Astrocyte (in vitro differentiated cells and primary cell): Measurements from ENCODE around the gene RNF113A. TPM values are rescaled to one million over a fixed set of nuclear protein-coding genes. Genes with fewer than 3 reads are reported as not detected.
A peak's percentile ranks its signal among the peaks of the same experiment; 100 is the strongest.
"Not testable (repeated sequence)": the region's sequence is repeated elsewhere in the genome, so short reads cannot be mapped to it uniquely, and the experiment has no call there.

Source experiments
- DNase-seq: peaks from one replicate; pipeline ENCODE4 v3.0.0-alpha.2; 2010; ENCODE audit warnings: low read depth
- FAIRE-seq: peaks from 2 replicates; lab custom pipeline; 2011; peaks lifted over from hg19 to GRCh38; lab: Jason Lieb, UNC
- H2AFZ ChIP-seq: 2 replicates; pipeline ENCODE4 v1.6.0; 2012; ENCODE audit warnings: low read depth, low read length, inconsistent platforms
- H3K27ac ChIP-seq: 2 replicates; pipeline ENCODE4 v1.5.1; 2011; ENCODE audit warnings: low read depth, low read length, inconsistent platforms
- H3K27me3 ChIP-seq: 2 replicates; pipeline ENCODE4 v1.6.0; 2011; ENCODE audit warnings: low read length, inconsistent platforms; ENCODE audit not compliant: insufficient read depth
- H3K36me3 ChIP-seq: 2 replicates; pipeline ENCODE4 v1.5.1; 2011; ENCODE audit warnings: low read length, inconsistent platforms; ENCODE audit not compliant: insufficient read depth
- H3K4me1 ChIP-seq: 2 replicates; pipeline ENCODE4 v1.5.1; 2011; ENCODE audit warnings: low read length, inconsistent platforms; ENCODE audit not compliant: insufficient read depth
- H3K4me2 ChIP-seq: 2 replicates; pipeline ENCODE4 v1.6.0; 2012; ENCODE audit warnings: low read length, inconsistent platforms
- H3K4me3 ChIP-seq: 2 replicates; pipeline ENCODE4 v1.5.1; 2011; ENCODE audit warnings: low read depth, mild to moderate bottlenecking, low read length, inconsistent platforms; ENCODE audit not compliant: insufficient read depth
- H3K79me2 ChIP-seq: 2 replicates; pipeline ENCODE4 v1.6.0; 2012; ENCODE audit warnings: mild to moderate bottlenecking, low read length, inconsistent platforms; ENCODE audit not compliant: insufficient read depth
- H3K9ac ChIP-seq: 2 replicates; pipeline ENCODE4 v1.6.0; 2012; ENCODE audit warnings: mild to moderate bottlenecking, low read length, inconsistent platforms
- H3K9me3 ChIP-seq: 2 replicates; pipeline ENCODE4 v1.5.1; 2012; ENCODE audit warnings: low read depth, mild to moderate bottlenecking, low read length, inconsistent platforms; ENCODE audit not compliant: insufficient read depth
- H4K20me1 ChIP-seq: 2 replicates; pipeline ENCODE4 v1.6.0; 2012; ENCODE audit warnings: low read length, inconsistent platforms; ENCODE audit not compliant: insufficient read depth
- H3K27ac Mint-ChIP-seq: one replicate; pipeline ENCODE4 v1.8.0; 2021; ENCODE audit warnings: mild to moderate bottlenecking, mixed read lengths; ENCODE audit not compliant: unreplicated experiment
- H3K27me3 Mint-ChIP-seq: one replicate; pipeline ENCODE4 v1.8.0; 2021; ENCODE audit warnings: low read depth, mixed read lengths; ENCODE audit not compliant: unreplicated experiment
- H3K36me3 Mint-ChIP-seq: one replicate; pipeline ENCODE4 v1.8.0; 2021; ENCODE audit warnings: low read depth, mixed read lengths; ENCODE audit not compliant: unreplicated experiment
- H3K4me1 Mint-ChIP-seq: one replicate; pipeline ENCODE4 v1.8.0; 2021; ENCODE audit warnings: low read depth, mixed read lengths; ENCODE audit not compliant: unreplicated experiment
- H3K4me3 Mint-ChIP-seq: one replicate; pipeline ENCODE4 v1.8.0; 2021; ENCODE audit warnings: mild to moderate bottlenecking, moderate library complexity, mixed read lengths; ENCODE audit not compliant: unreplicated experiment
- H3K9me3 Mint-ChIP-seq: one replicate; pipeline ENCODE4 v1.8.0; 2021; ENCODE audit warnings: mild to moderate bottlenecking, mixed read lengths; ENCODE audit not compliant: unreplicated experiment
- CTCF ChIP-seq: IDR thresholded peaks from 2 replicates; pipeline ENCODE4 v1.5.1; 2011; ENCODE audit warnings: low read depth, mild to moderate bottlenecking, inconsistent platforms, low read length, moderate library complexity; ENCODE audit not compliant: insufficient read depth
- EZH2 ChIP-seq: IDR thresholded peaks from 2 replicates; pipeline ENCODE4 v1.6.1; 2012; ENCODE audit warnings: mild to moderate bottlenecking, low read length, inconsistent platforms; ENCODE audit not compliant: insufficient read depth
- total RNA-seq: library from RNA; stranded (reverse); gene quantifications from 2 replicates; pipeline ENCODE4 v1.2.1, GENCODE V29; 2021

Gene RNF113A
- total RNA-seq, 1 donor from 2014 or later, result 16.3 TPM

- H3K4me1 Mint-ChIP-seq, result no peaks in the 10 kb centered on the region
- no peak overlapping the region for H3K27ac ChIP-seq
- H3K4me1 ChIP-seq, result no peaks in the 10 kb centered on the region
- no peaks in the 10 kb centered on the region for H3K27me3 Mint-ChIP-seq
- H3K9ac ChIP-seq, result no peak overlapping the region
- H3K36me3 Mint-ChIP-seq, result no peaks in the 10 kb centered on the region
- H3K27ac Mint-ChIP-seq, result no peak overlapping the region
- H3K9me3 ChIP-seq, result no peaks in the 10 kb centered on the region
- no peak overlapping the region for H2AFZ ChIP-seq
- DNase-seq (no peak), FAIRE-seq (no peak)
- H3K36me3 ChIP-seq, result no peaks in the 10 kb centered on the region
- H3K79me2 ChIP-seq, result no peaks in the 10 kb centered on the region
- H3K4me3 Mint-ChIP-seq, result no peak overlapping the region
- no peak overlapping the region for H3K4me3 ChIP-seq
- no peak overlapping the region for H3K4me2 ChIP-seq
- no peaks in the 10 kb centered on the region for H4K20me1 ChIP-seq
- H3K27me3 ChIP-seq, result no peaks in the 10 kb centered on the region
- no peaks in the 10 kb centered on the region for H3K9me3 Mint-ChIP-seq
- no peak for TF ChIP-seq EZH2
- no peak for TF ChIP-seq CTCF
Observed at GRCh38 chrX:119899125-119899524, 27.6 kb upstream of the RNF113A start.

- Mint-ChIP-seq H3K4me3 (no peak within 1 kb of the TSS), H3K27ac (no peak within 1 kb of the TSS), H3K27me3 (no peaks in the 10 kb centered on the region), H3K9me3 (no peaks in the 10 kb centered on the region), H3K36me3 (no peaks in the 10 kb centered on the region), H3K4me1 (peaks cover 9% of the 10 kb centered on the region)
- no peak for FAIRE-seq
- no peaks in the 10 kb centered on the region for H3K9me3 ChIP-seq
- no peaks in the 10 kb centered on the region for H3K4me1 ChIP-seq
- H3K4me2 ChIP-seq, result no peak within 1 kb of the TSS
- H3K27me3 ChIP-seq, result no peaks in the 10 kb centered on the region
- no peak within 1 kb of the TSS for H3K27ac ChIP-seq
- no peak within 1 kb of the TSS for H3K9ac ChIP-seq
- H3K4me3 ChIP-seq, result no peak within 1 kb of the TSS
- no peaks in the 10 kb centered on the region for H3K79me2 ChIP-seq
- TF ChIP-seq CTCF (no peak), EZH2 (no peak)
- no peak for DNase-seq
- H2AFZ ChIP-seq, result no peak within 1 kb of the TSS
- no peaks in the 10 kb centered on the region for H3K36me3 ChIP-seq
- H4K20me1 ChIP-seq, result no peaks in the 10 kb centered on the region
Observed at GRCh38 chrX:119895843-119896326, 24.4 kb upstream of the RNF113A start, which contains the start of gene AKAP14. Gene AKAP14 (plus strand): TSS chrX:119895893. CDS start chrX:119903224, 7,331 bp downstream.

GRCh38 chrX:119891961-119892692 lies 20.6 kb upstream of the RNF113A start:
- H3K36me3 ChIP-seq, H3K9ac ChIP-seq, H3K79me2 ChIP-seq, H3K27ac ChIP-seq, H3K27me3 Mint-ChIP-seq, H3K9me3 ChIP-seq, H2AFZ ChIP-seq, H3K4me1 Mint-ChIP-seq, H3K9me3 Mint-ChIP-seq, H3K36me3 Mint-ChIP-seq, H3K4me2 ChIP-seq, H3K4me3 Mint-ChIP-seq, H3K4me3 ChIP-seq, H3K4me1 ChIP-seq, H4K20me1 ChIP-seq, H3K27me3 ChIP-seq: not testable (repeated sequence)
- DNase-seq, result peak; percentile 8
- FAIRE-seq, result peak; percentile 89
- peak overlapping the region; percentile 53 for H3K27ac Mint-ChIP-seq

GRCh38 chrX:119890626-119891025 lies 19.1 kb upstream of the RNF113A start:
- FAIRE-seq, H3K36me3 Mint-ChIP-seq, H3K4me3 Mint-ChIP-seq: not testable (repeated sequence)

More at GRCh38 chrX:119890626-119891025, 19.1 kb upstream of the RNF113A start:
- H3K27ac ChIP-seq, H3K4me1 Mint-ChIP-seq, H3K79me2 ChIP-seq, H3K4me2 ChIP-seq, H3K4me1 ChIP-seq, H4K20me1 ChIP-seq, H2AFZ ChIP-seq, H3K27me3 Mint-ChIP-seq, H3K9me3 Mint-ChIP-seq, H3K9me3 ChIP-seq, DNase-seq, H3K4me3 ChIP-seq, H3K27ac Mint-ChIP-seq, H3K27me3 ChIP-seq, H3K9ac ChIP-seq, H3K36me3 ChIP-seq: not testable (repeated sequence)
